Right kidney (tissue), 1 donor: ENCODE measurements around the gene COL9A2.

Experiments
- DNase-seq: peaks from one replicate; pipeline ENCODE4 v3.0.0-alpha.2; 2016

Gene COL9A2

GRCh38 chr1:40303051-40303771 is 13.9 kb downstream of the COL9A2 start:
- no peak for DNase-seq

- DNase-seq = no peak
These were observed 14.6 kb downstream of the COL9A2 start for GRCh38 chr1:40302475-40302874.

- no peak for DNase-seq
These were observed 15.4 kb downstream of the COL9A2 start for GRCh38 chr1:40301541-40302299.

- no peak for DNase-seq
These were observed 16.0 kb downstream of the COL9A2 start for GRCh38 chr1:40301066-40301465.

- no peak for DNase-seq
These were observed 16.4 kb downstream of the COL9A2 start for GRCh38 chr1:40300651-40301050.

- DNase-seq = no peak
These were observed 16.9 kb downstream of the COL9A2 start for GRCh38 chr1:40300249-40300567.

- no peak for DNase-seq
These were observed 17.5 kb downstream of the COL9A2 start for GRCh38 chr1:40299366-40300248.

GRCh38 chr1:40291293-40291692 is 25.8 kb downstream of the COL9A2 start:
- no peak for DNase-seq

GRCh38 chr1:40281853-40282252 is 35.2 kb downstream of the COL9A2 start:
- no peak for DNase-seq

- no peak for DNase-seq
These were observed 41.0 kb downstream of the COL9A2 start for GRCh38 chr1:40276122-40276521.

- DNase-seq = no peak
These were observed 42.8 kb downstream of the COL9A2 start for GRCh38 chr1:40274331-40274730.

- DNase-seq = no peak
These were observed 43.4 kb downstream of the COL9A2 start for GRCh38 chr1:40273547-40274166.

GRCh38 chr1:40272653-40273213 is 44.4 kb downstream of the COL9A2 start:
- DNase-seq = no peak

- no peak for DNase-seq
These were observed 46.8 kb downstream of the COL9A2 start for GRCh38 chr1:40270152-40270834.

- DNase-seq = no peak
These were observed 48.9 kb downstream of the COL9A2 start for GRCh38 chr1:40268211-40268610.

GRCh38 chr1:40267767-40268187 is 49.3 kb downstream of the COL9A2 start:
- no peak for DNase-seq

GRCh38 chr1:40266786-40267535 is 50.1 kb downstream of the COL9A2 start:
- no peak for DNase-seq

- no peak for DNase-seq
These were observed 51.2 kb downstream of the COL9A2 start for GRCh38 chr1:40265919-40266318.

- DNase-seq = no peak
These were observed 51.8 kb downstream of the COL9A2 start for GRCh38 chr1:40265298-40265697.

GRCh38 chr1:40264354-40264781 is 52.7 kb downstream of the COL9A2 start:
- DNase-seq = no peak

GRCh38 chr1:40258445-40258769 is 58.7 kb downstream of the COL9A2 start:
- no peak for DNase-seq
